Epithelial cell of prostate (primary cell): ENCODE measurements around the gene NPAS2.

Experiments used
- DNase-seq: peaks from one replicate; pipeline ENCODE4 v3.0.0-alpha.2; 2011; ENCODE audit warnings: low read depth, low spot score
- H3K27ac ChIP-seq: fragments of 450-650 bp; 2 replicates; pipeline ENCODE4 v1.5.1; 2017; ENCODE audit warnings: mild to moderate bottlenecking

The NPAS2 gene

GRCh38 chr2:100845141-100845991 is 25.4 kb downstream of the NPAS2 start:
- H3K27ac ChIP-seq = no peak overlapping the region
- no peak for DNase-seq

GRCh38 chr2:100846716-100847115 is 26.8 kb downstream of the NPAS2 start:
- no peak overlapping the region for H3K27ac ChIP-seq
- no peak for DNase-seq

GRCh38 chr2:100852447-100852846 is 32.5 kb downstream of the NPAS2 start:
- peak overlapping the region; percentile 100 for H3K27ac ChIP-seq
- DNase-seq = no peak

GRCh38 chr2:100852999-100853908 is 33.3 kb downstream of the NPAS2 start:
- no peak for DNase-seq

GRCh38 chr2:100853909-100854810 is 34.2 kb downstream of the NPAS2 start:
- H3K27ac ChIP-seq = peak overlapping the region; percentile 100
- no peak for DNase-seq

More at GRCh38 chr2:100852999-100853908, 33.3 kb downstream of the NPAS2 start:
- H3K27ac ChIP-seq = peak overlapping the region; percentile 100

- peak overlapping the region; percentile 100 for H3K27ac ChIP-seq
- no peak for DNase-seq
Observed at GRCh38 chr2:100855084-100855483, 35.1 kb downstream of the NPAS2 start.

GRCh38 chr2:100855606-100856005 is 35.7 kb downstream of the NPAS2 start:
- DNase-seq = no peak
- H3K27ac ChIP-seq = peak overlapping the region; percentile 100

GRCh38 chr2:100856732-100857131 is 36.8 kb downstream of the NPAS2 start:
- no peak for DNase-seq
- H3K27ac ChIP-seq = peak overlapping the region; percentile 100

- peak overlapping the region; percentile 100 for H3K27ac ChIP-seq
- no peak for DNase-seq
Observed at GRCh38 chr2:100857341-100857740, 37.4 kb downstream of the NPAS2 start.

GRCh38 chr2:100857915-100858314 is 38.0 kb downstream of the NPAS2 start:
- no peak for DNase-seq
- peak overlapping the region; percentile 100 for H3K27ac ChIP-seq

GRCh38 chr2:100859902-100860301 is 40.0 kb downstream of the NPAS2 start:
- no peak for DNase-seq
- no peak overlapping the region for H3K27ac ChIP-seq

GRCh38 chr2:100861340-100861739 is 41.4 kb downstream of the NPAS2 start:
- DNase-seq = no peak
- H3K27ac ChIP-seq = no peak overlapping the region

- DNase-seq = no peak
- H3K27ac ChIP-seq = no peak overlapping the region
Observed at GRCh38 chr2:100862081-100862480, 42.1 kb downstream of the NPAS2 start.

- DNase-seq = no peak
- peak overlapping the region; percentile 53 for H3K27ac ChIP-seq
Observed at GRCh38 chr2:100865816-100866460, 46.0 kb downstream of the NPAS2 start.

GRCh38 chr2:100868083-100868482 is 48.1 kb downstream of the NPAS2 start:
- DNase-seq = no peak
- H3K27ac ChIP-seq = no peak overlapping the region

- no peak for DNase-seq
- H3K27ac ChIP-seq = no peak overlapping the region
Observed at GRCh38 chr2:100869120-100869519, 49.2 kb downstream of the NPAS2 start.

- no peak overlapping the region for H3K27ac ChIP-seq
- DNase-seq = no peak
Observed at GRCh38 chr2:100870652-100871531, 51.0 kb downstream of the NPAS2 start.

GRCh38 chr2:100875516-100876230 is 55.7 kb downstream of the NPAS2 start:
- DNase-seq = no peak
- peak overlapping the region; percentile 58 for H3K27ac ChIP-seq
